GM04504 (cell line): ENCODE measurements around the gene S100A6.
"Not testable (repeated sequence)": the region's sequence is repeated elsewhere in the genome, so short reads cannot be mapped to it uniquely, and the experiment has no call there.

ENCODE experiments used
- DNase-seq: peaks from one replicate; pipeline ENCODE4 v3.0.0-alpha.2; 2012; ENCODE audit warnings: low read depth

Gene S100A6

GRCh38 chr1:153531638-153532037 lies 4.2 kb downstream of the S100A6 start:
- DNase-seq: no peak

GRCh38 chr1:153527683-153528040 lies 8.1 kb downstream of the S100A6 start:
- DNase-seq: no peak

- no peak for DNase-seq
Measured at GRCh38 chr1:153527023-153527682, 8.6 kb downstream of the S100A6 start.

GRCh38 chr1:153526132-153526543 lies 9.7 kb downstream of the S100A6 start:
- no peak for DNase-seq

- DNase-seq: no peak
Measured at GRCh38 chr1:153525088-153525728, 10.6 kb downstream of the S100A6 start.

GRCh38 chr1:153522353-153523048 lies 13.3 kb downstream of the S100A6 start:
- not testable (repeated sequence) for DNase-seq

GRCh38 chr1:153521808-153522207 lies 14.0 kb downstream of the S100A6 start:
- DNase-seq: not testable (repeated sequence)

- DNase-seq: no peak
Measured at GRCh38 chr1:153520818-153521476, 14.8 kb downstream of the S100A6 start.

GRCh38 chr1:153520137-153520691 lies 15.6 kb downstream of the S100A6 start:
- not testable (repeated sequence) for DNase-seq

- no peak for DNase-seq
Measured at GRCh38 chr1:153519242-153519641, 16.5 kb downstream of the S100A6 start.

GRCh38 chr1:153515504-153516394 lies 20.0 kb downstream of the S100A6 start:
- DNase-seq: no peak

GRCh38 chr1:153513666-153514065 lies 22.1 kb downstream of the S100A6 start:
- no peak for DNase-seq

- no peak for DNase-seq
Measured at GRCh38 chr1:153513023-153513422, 22.8 kb downstream of the S100A6 start.

- DNase-seq: no peak
Measured at GRCh38 chr1:153510984-153511410, 24.8 kb downstream of the S100A6 start.

GRCh38 chr1:153509729-153510354 lies 25.9 kb downstream of the S100A6 start:
- no peak for DNase-seq

- DNase-seq: no peak
Measured at GRCh38 chr1:153509036-153509435, 26.8 kb downstream of the S100A6 start.

GRCh38 chr1:153507926-153508583 lies 27.7 kb downstream of the S100A6 start:
- DNase-seq: no peak

GRCh38 chr1:153506831-153507413 lies 28.9 kb downstream of the S100A6 start:
- peak; percentile 72 for DNase-seq

- DNase-seq: no peak
Measured at GRCh38 chr1:153506386-153506785, 29.4 kb downstream of the S100A6 start.

- no peak for DNase-seq
Measured at GRCh38 chr1:153505576-153505975, 30.2 kb downstream of the S100A6 start.
